H1 (cell line): ENCODE measurements around the gene PRRC2C. TPM values are rescaled to one million over a fixed set of nuclear protein-coding genes. Genes with fewer than 3 reads are reported as not detected.

Source experiments
- CTCF ChIA-PET: fragments of 300-600 bp; sonication (Branson Sonifier 250); formaldehyde crosslinking; loops from one replicate; lab custom pipeline; 2021; ENCODE audit not compliant: partially characterized antibody; lab: Charles Lee
- POLR2A ChIA-PET: fragments of 300-600 bp; sonication (Branson Sonifier 250); formaldehyde crosslinking; loops from one replicate; lab custom pipeline; 2021; ENCODE audit warnings: inconsistent platforms; ENCODE audit not compliant: partially characterized antibody; lab: Charles Lee
- DNase-seq, 2 experiments: peaks; one replicate each; pipeline versions ENCODE4 v3.0.0 to v3.0.0-alpha.2; 2010 to 2022; ENCODE audit warnings: low spot score in 2 of 2, low read depth in 1 of 2, mixed read lengths in 1 of 2
- FAIRE-seq: peaks from 2 replicates; lab custom pipeline; 2011; peaks lifted over from hg19 to GRCh38; lab: Jason Lieb, UNC
- H2AFZ ChIP-seq: 2 replicates; pipeline ENCODE4 v1.8.1; 2012; ENCODE audit warnings: low read length, inconsistent platforms
- H2AK5ac ChIP-seq: 2 replicates; pipeline ENCODE4 v1.6.1; 2013; ENCODE audit warnings: low read depth, low read length
- H2BK120ac ChIP-seq: replicated peaks from 2 replicates; pipeline ENCODE3; 2013; ENCODE audit warnings: low read depth, low read length, inconsistent platforms
- H2BK12ac ChIP-seq: 2 replicates; pipeline ENCODE4 v1.6.1; 2013; ENCODE audit warnings: low read depth, low read length
- H2BK15ac ChIP-seq: 2 replicates; pipeline ENCODE4 v1.6.1; 2013; ENCODE audit warnings: low read length
- H2BK20ac ChIP-seq: 2 replicates; pipeline ENCODE4 v1.6.1; 2013; ENCODE audit warnings: low read length
- H2BK5ac ChIP-seq: 2 replicates; pipeline ENCODE4 v1.6.1; 2013; ENCODE audit warnings: low read depth, low read length
- H3K14ac ChIP-seq: 2 replicates; pipeline ENCODE4 v1.6.1; 2013; ENCODE audit warnings: inconsistent platforms; ENCODE audit not compliant: insufficient read length
- H3K18ac ChIP-seq: 2 replicates; pipeline ENCODE4 v1.6.1; 2013; ENCODE audit warnings: low read length; ENCODE audit errors: extremely low read depth
- H3K23ac ChIP-seq: 2 replicates; pipeline ENCODE4 v1.6.1; 2013; ENCODE audit warnings: inconsistent platforms; ENCODE audit not compliant: insufficient read length
- H3K23me2 ChIP-seq: 2 replicates; pipeline ENCODE4 v1.6.1; 2013; ENCODE audit warnings: low read depth, low read length
- H3K27ac ChIP-seq: 2 replicates; pipeline ENCODE4 v1.6.1; 2011; ENCODE audit warnings: low read depth, low read length, inconsistent platforms
- H3K27me3 ChIP-seq, 4 experiments: replicated peaks in 1 of 4; 1 replicate in 1 of 4; 2 replicates in 3 of 4; pipeline versions ENCODE4 v1.6.1 to v1.8.1; 2011 to 2013; ENCODE audit warnings: low read length in 3 of 4, mild to moderate bottlenecking in 3 of 4, inconsistent platforms in 2 of 4, mixed read lengths in 2 of 4, moderate library complexity in 1 of 4; ENCODE audit not compliant: control insufficient read depth in 3 of 4, insufficient read depth in 3 of 4; ENCODE audit errors: extremely low read depth in 1 of 4
- H3K36me3 ChIP-seq, 4 experiments: 2 replicates each; pipeline versions ENCODE4 v1.6.1 to v1.8.1; 2011 to 2013; ENCODE audit warnings: mild to moderate bottlenecking in 4 of 4, low read length in 3 of 4, moderate library complexity in 2 of 4, control low read depth in 1 of 4, inconsistent platforms in 1 of 4; ENCODE audit not compliant: insufficient read depth in 4 of 4, control insufficient read depth in 2 of 4
- H3K4ac ChIP-seq: replicated peaks from 2 replicates; pipeline ENCODE3; 2013; ENCODE audit warnings: low read length, low read depth, mixed read lengths, inconsistent platforms; ENCODE audit not compliant: insufficient read length
- H3K4me1 ChIP-seq, 4 experiments: replicated peaks in 1 of 4; 1 replicate in 1 of 4; 2 replicates in 3 of 4; pipeline versions ENCODE4 v1.6.1 to v1.8.1; 2011 to 2013; ENCODE audit warnings: low read length in 3 of 4, inconsistent platforms in 2 of 4, mixed read lengths in 1 of 4; ENCODE audit not compliant: insufficient read depth in 4 of 4, control insufficient read depth in 3 of 4
- H3K4me2 ChIP-seq, 2 experiments: 2 replicates each; pipeline versions ENCODE4 v1.6.1 to v1.8.1; 2011 to 2013; ENCODE audit warnings: low read depth in 2 of 2, low read length in 2 of 2, control low read depth in 1 of 2, inconsistent platforms in 1 of 2, mild to moderate bottlenecking in 1 of 2; ENCODE audit not compliant: insufficient read depth in 1 of 2
- H3K4me3 ChIP-seq, 4 experiments: fragments of 200-600, 300-600 bp in 1 of 4; sonication (generic), shearing (Covaris generic), sonication (Bioruptor Twin) in 1 of 4; 2 replicates each; pipeline versions ENCODE4 v1.5.1 to v1.8.1; 2011 to 2016; ENCODE audit warnings: low read length in 4 of 4, low read depth in 3 of 4, control low read depth in 2 of 4, inconsistent platforms in 2 of 4, mild to moderate bottlenecking in 2 of 4, mixed read lengths in 1 of 4, moderate library complexity in 1 of 4; ENCODE audit not compliant: insufficient read depth in 2 of 4; ENCODE audit errors: extremely low read depth in 1 of 4
- H3K56ac ChIP-seq: replicated peaks from 2 replicates; pipeline ENCODE3; 2013; ENCODE audit warnings: low read depth, mild to moderate bottlenecking, mixed read lengths, low read length, inconsistent platforms; ENCODE audit not compliant: insufficient read length
- H3K79me1 ChIP-seq: 2 replicates; pipeline ENCODE4 v1.6.1; 2013; ENCODE audit warnings: low read depth, low read length, control low read depth
- H3K79me2 ChIP-seq, 2 experiments: 2 replicates each; pipeline versions ENCODE4 v1.6.1 to v1.8.1; 2012 to 2013; ENCODE audit warnings: low read length in 2 of 2, mild to moderate bottlenecking in 2 of 2, inconsistent platforms in 1 of 2; ENCODE audit not compliant: insufficient read depth in 2 of 2, control insufficient read depth in 1 of 2
- H3K9ac ChIP-seq, 4 experiments: replicated peaks in 1 of 4; 1 replicate in 1 of 4; 2 replicates in 3 of 4; pipeline versions ENCODE4 v1.6.1 to v1.8.1; 2011 to 2013; ENCODE audit warnings: low read depth in 3 of 4, low read length in 3 of 4, control low read depth in 2 of 4, mild to moderate bottlenecking in 2 of 4, moderate library complexity in 2 of 4, inconsistent platforms in 1 of 4; ENCODE audit errors: extremely low read depth in 1 of 4
- H3K9me3 ChIP-seq, 2 experiments: 2 replicates each; pipeline versions ENCODE4 v1.6.1 to v1.8.1; 2012 to 2013; ENCODE audit warnings: mild to moderate bottlenecking in 2 of 2, moderate library complexity in 2 of 2, control low read depth in 1 of 2, inconsistent platforms in 1 of 2, low read depth in 1 of 2, low read length in 1 of 2, mixed read lengths in 1 of 2; ENCODE audit not compliant: insufficient read depth in 2 of 2
- H4K20me1 ChIP-seq, 2 experiments: replicated peaks in 1 of 2; 2 replicates each; pipeline versions ENCODE3 to v1.8.1; 2011 to 2013; ENCODE audit warnings: inconsistent platforms in 2 of 2, low read length in 2 of 2, mild to moderate bottlenecking in 1 of 2; ENCODE audit not compliant: insufficient read depth in 2 of 2, control insufficient read depth in 1 of 2
- H4K5ac ChIP-seq: 2 replicates; pipeline ENCODE4 v1.6.1; 2013; ENCODE audit warnings: low read length, low read depth, mixed read lengths, inconsistent platforms; ENCODE audit not compliant: insufficient read length
- H4K8ac ChIP-seq: 2 replicates; pipeline ENCODE4 v1.8.0; 2013; ENCODE audit warnings: mild to moderate bottlenecking, moderate library complexity, low read length, inconsistent platforms; ENCODE audit not compliant: insufficient read depth; ENCODE audit errors: extremely low read depth
- H4K91ac ChIP-seq: replicated peaks from 2 replicates; pipeline ENCODE3; 2013; ENCODE audit warnings: low read length, mixed read lengths, inconsistent platforms; ENCODE audit not compliant: insufficient read length
- PHF8 ChIP-seq: fragments of 200-600 bp; sonication (generic); conservative IDR thresholded peaks from 2 replicates; pipeline ENCODE4 v1.7.1; 2012; ENCODE audit warnings: low read depth, mild to moderate bottlenecking, inconsistent platforms, low read length, moderate library complexity
- RAD21 ChIP-seq, 2 experiments: IDR thresholded peaks in 1 of 2; conservative IDR thresholded peaks in 1 of 2; 2 replicates each; pipeline ENCODE4 v1.6.1; 2011; ENCODE audit warnings: low read depth in 2 of 2, low read length in 2 of 2, improper control_type of control experiment in 1 of 2, inconsistent platforms in 1 of 2, mild to moderate bottlenecking in 1 of 2, moderate library complexity in 1 of 2
- SAP30 ChIP-seq: fragments of 300-600 bp; sonication (generic); IDR thresholded peaks from 2 replicates; pipeline ENCODE4 v1.7.1; 2012; ENCODE audit warnings: low read length, moderate library complexity, mild to moderate bottlenecking, inconsistent platforms; ENCODE audit not compliant: insufficient read depth, insufficient replicate concordance
- WGBS, 2 experiments: shearing (Covaris generic) in 1 of 2; methylation state at CpG; one replicate each; pipeline versions ENCODE4 v1.1.6 to v1.1.7; 2013 to 2015; ENCODE audit warnings: low lambda C conversion rate in 2 of 2, mixed read lengths in 2 of 2, inconsistent platforms in 1 of 2, low coverage in 1 of 2, missing lambda C conversion rate in 1 of 2; ENCODE audit not compliant: insufficient replicate concordance in 2 of 2, insufficient coverage in 1 of 2, insufficient read length in 1 of 2; ENCODE audit errors: extremely low coverage in 1 of 2, missing lambda C conversion rate in 1 of 2; 5-methylcytosine and 5-hydroxymethylcytosine counted together
- polyA plus RNA-seq, 7 experiments: library from polyadenylated mRNA; depleted of rRNA in 3 of 7; stranded (reverse) in 5 of 7; unstranded in 2 of 7; fragments of >200 nt in 5 of 7; fragments of 200-250 nt in 2 of 7; gene quantifications; 1 replicate in 5 of 7; 2 replicates in 1 of 7; 4 replicates in 1 of 7; pipeline versions ENCODE4 v1.2.1 to v1.2.3, GENCODE V29; 2011 to 2013; ENCODE audit warnings: missing spikeins in 2 of 7, mixed read lengths in 2 of 7
- total RNA-seq: library from RNA; stranded (reverse); fragmentation: NEBNext Ultra II Directional; extraction: Animal tissue kit (Norgen Biotek cat#: 25700); gene quantifications from 2 replicates; pipeline ENCODE4 v1.2.1, GENCODE V29; 2021

PRRC2C gene
- total and polyA plus RNA-seq, 2 of the 8 experiments (the other 6 are each of a cell fraction or from before 2014, with no cell fraction given), result 125 to 264 TPM

DNA sequence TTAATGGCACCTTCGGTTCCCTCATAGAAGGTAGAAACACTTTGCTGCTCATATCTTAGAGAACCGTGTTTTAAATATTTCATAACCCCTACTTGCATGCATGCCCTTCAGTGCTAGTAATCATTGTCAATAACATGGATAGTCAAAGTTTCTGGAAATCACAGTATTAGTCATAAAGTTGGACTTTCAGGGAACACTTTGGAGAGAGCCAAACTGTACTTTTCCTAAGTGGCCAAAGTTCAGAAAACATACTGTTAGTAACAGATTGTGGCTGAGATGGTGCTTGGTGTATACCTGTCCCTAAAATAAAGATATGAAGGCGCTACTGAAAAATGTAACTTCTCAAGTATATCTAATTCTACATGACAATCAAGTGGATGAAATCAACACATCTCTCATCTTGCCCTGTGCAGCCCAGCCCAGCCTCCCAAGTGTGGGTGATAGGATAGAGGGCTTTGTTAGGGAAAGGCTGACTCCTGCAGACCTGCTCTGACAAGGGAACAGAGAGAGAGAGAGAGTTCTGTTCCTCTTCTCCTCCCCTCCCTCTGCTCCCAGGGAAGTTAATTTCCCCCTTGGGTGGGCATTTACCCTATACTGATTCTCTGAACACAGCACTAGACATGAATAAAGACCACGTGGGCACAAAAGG is 152.7 kb downstream of the PRRC2C start:
- H2BK15ac ChIP-seq, result no peak overlapping the region
- H3K9me3 ChIP-seq, result no peaks in the 10 kb centered on the region
- no peak overlapping the region for H2BK120ac ChIP-seq
- no peak overlapping the region for H3K56ac ChIP-seq
- no peak overlapping the region for H4K8ac ChIP-seq
- no peak overlapping the region for H3K4ac ChIP-seq
- H3K18ac ChIP-seq, result no peak overlapping the region
- no peak for FAIRE-seq
- H2AK5ac ChIP-seq, result no peak overlapping the region
- WGBS, 2 experiments, result 69% methylated on average over 4 of the region's 4 CpGs; no CpG with 5 or more reads in 1 of the 2 experiments
- H3K27me3 ChIP-seq, result no peaks in the 10 kb centered on the region
- H3K4me3 ChIP-seq, result no peak overlapping the region
- H2BK12ac ChIP-seq, result no peak overlapping the region
- H3K23me2 ChIP-seq, result no peaks in the 10 kb centered on the region
- H3K14ac ChIP-seq, result no peak overlapping the region
- H3K27ac ChIP-seq, result no peak overlapping the region
- DNase-seq, result no peak
- H3K36me3 ChIP-seq, result no peaks in the 10 kb centered on the region; a peak in 1 of 8 replicates
- ChIA-PET POLR2A (no interaction called here), CTCF (interaction anchor here (10.1 kb wide), 1 partner anchor 20 kb away, joined by 143 read pairs; no protein-coding TSS in a partner anchor)
- no peaks in the 10 kb centered on the region for H3K79me2 ChIP-seq
- no peak overlapping the region for H4K5ac ChIP-seq
- no peak overlapping the region for H3K4me2 ChIP-seq
- no peak overlapping the region for H2BK5ac ChIP-seq
- no peaks in the 10 kb centered on the region for H4K20me1 ChIP-seq
- H3K79me1 ChIP-seq, result no peaks in the 10 kb centered on the region
- no peak overlapping the region for H3K9ac ChIP-seq
- no peak overlapping the region for H2AFZ ChIP-seq
- no peak overlapping the region for H2BK20ac ChIP-seq
- H3K4me1 ChIP-seq, result peaks cover 2 to 12% (median 5%) of the 10 kb centered on the region in 4 experiments
- H3K23ac ChIP-seq, result no peak overlapping the region
- no peak overlapping the region for H4K91ac ChIP-seq
- TF ChIP-seq RAD21 (IDR thresholded peaks at IDR 0.05 in 1 of 2, conservative IDR thresholded peaks at IDR 0.05 in 1 of 2; ENCODE audit: low read depth in 2 of 2, low read length in 2 of 2) (peak; percentile 3 to 11; a peak in 1 of 4 replicates), PHF8 (no peak), SAP30 (no peak)
